GM21737 (cell line): ENCODE data around the gene PRAC1.

Source experiments
- ATAC-seq: cut with Tn5 transposase; IDR thresholded peaks from one replicate; pipeline ENCODE4 v1.9.1; 2021; ENCODE audit warnings: mild to moderate bottlenecking, moderate library complexity; ENCODE audit not compliant: unreplicated experiment

PRAC1 gene

GRCh38 chr17:48722201-48722907 lies at the start of gene PRAC1:
Gene PRAC1 (minus strand): TSS chr17:48722518. CDS start chr17:48722392, 126 bp downstream.
- no peak for ATAC-seq

- ATAC-seq, result no peak
Measured at GRCh38 chr17:48770954-48771353, 48.6 kb upstream of the PRAC1 start.

GRCh38 chr17:48769009-48769675 lies 46.8 kb upstream of the PRAC1 start:
- no peak for ATAC-seq

- no peak for ATAC-seq
Measured at GRCh38 chr17:48767263-48767774, 45.0 kb upstream of the PRAC1 start.

GRCh38 chr17:48761114-48761513 lies 38.8 kb upstream of the PRAC1 start:
- no peak for ATAC-seq

GRCh38 chr17:48760411-48760810 lies 38.1 kb upstream of the PRAC1 start:
- ATAC-seq, result no peak

GRCh38 chr17:48759288-48759687 lies 37.0 kb upstream of the PRAC1 start:
- ATAC-seq, result no peak

GRCh38 chr17:48757524-48757961 lies 35.2 kb upstream of the PRAC1 start:
- no peak for ATAC-seq

GRCh38 chr17:48756830-48757251 lies 34.5 kb upstream of the PRAC1 start:
- no peak for ATAC-seq

GRCh38 chr17:48755356-48755755 lies 33.0 kb upstream of the PRAC1 start:
- no peak for ATAC-seq

GRCh38 chr17:48754500-48755261 lies 32.4 kb upstream of the PRAC1 start:
- no peak for ATAC-seq

GRCh38 chr17:48753794-48754499 lies 31.6 kb upstream of the PRAC1 start:
- ATAC-seq, result no peak

GRCh38 chr17:48752399-48753288 lies 30.3 kb upstream of the PRAC1 start:
- ATAC-seq, result no peak

- ATAC-seq, result no peak
Measured at GRCh38 chr17:48751733-48752398, 29.5 kb upstream of the PRAC1 start.

- ATAC-seq, result no peak
Measured at GRCh38 chr17:48751172-48751571, 28.9 kb upstream of the PRAC1 start.

- no peak for ATAC-seq
Measured at GRCh38 chr17:48749621-48750553, 27.6 kb upstream of the PRAC1 start.

GRCh38 chr17:48748718-48749566 lies 26.6 kb upstream of the PRAC1 start:
- ATAC-seq, result no peak
